ENCODE data around the gene NEU3. TPM values are rescaled to one million over a fixed set of nuclear protein-coding genes. Genes with fewer than 3 reads are reported as not detected.

Gene NEU3
- total RNA-seq, 4 donors from 2014 or later: 2.6 to 11.7 (median 3.9) TPM

- DNase-seq: no peak
- Histone ChIP-seq H3K4me3 (no peak overlapping the region), H3K27ac (no peak overlapping the region), H3K27me3 (no peaks in the 10 kb centered on the region), H3K9me3 (peaks cover 9 to 13% of the 10 kb centered on the region in 2 donors), H3K36me3 (no peaks in the 10 kb centered on the region), H3K4me1 (no peaks in the 10 kb centered on the region)
- in situ Hi-C loops (cut with MboI; ENCODE audit: low pct_ligation_motif_present in 1 of 4, low pct_unique_long_range_greater_than_20kb in 1 of 4, low sequenced_read_pairs in 3 of 4): no loop called here
- TF ChIP-seq CTCF (IDR thresholded peaks at IDR 0.05) (no peak), POLR2A (IDR thresholded peaks at IDR 0.05) (no peak), EP300 (IDR thresholded peaks at IDR 0.05; ENCODE audit: low read depth) (no peak), POLR2AphosphoS5 (IDR thresholded peaks at IDR 0.05) (no peak)
- 80 to 81% methylated on average over 3 to 6 of the region's 6 CpGs for WGBS, 2 donors (ENCODE audit: low coverage in 1 of 2)
- intact Hi-C loops (cut with DNase I; ENCODE audit: low total_unique reads): no loop called here
Measured at GRCh38 chr11:75055511-75055910, 66.8 kb downstream of the NEU3 start.

- Histone ChIP-seq H3K27ac (no peak overlapping the region), H3K27me3 (no peaks in the 10 kb centered on the region), H3K4me3 (no peak overlapping the region), H3K4me1 (no peaks in the 10 kb centered on the region), H3K9me3 (peaks cover 9 to 10% of the 10 kb centered on the region in 2 donors), H3K36me3 (no peaks in the 10 kb centered on the region)
- no peak for DNase-seq
- 81 to 88% methylated on average over 3 of the region's 3 CpGs for WGBS, 2 donors (ENCODE audit: low coverage in 1 of 2)
- intact Hi-C loops (cut with DNase I; ENCODE audit: low total_unique reads) (no loop called here), in situ Hi-C loops (cut with MboI; ENCODE audit: low pct_ligation_motif_present in 1 of 4, low pct_unique_long_range_greater_than_20kb in 1 of 4, low sequenced_read_pairs in 3 of 4) (no loop called here)
- no peak for TF ChIP-seq EP300 (IDR thresholded peaks at IDR 0.05; ENCODE audit: low read depth)
- no peak for TF ChIP-seq POLR2A (IDR thresholded peaks at IDR 0.05)
- TF ChIP-seq POLR2AphosphoS5 (IDR thresholded peaks at IDR 0.05): no peak
Measured at GRCh38 chr11:75056814-75057213, 68.1 kb downstream of the NEU3 start.

GRCh38 chr11:75059299-75059698 is 70.6 kb downstream of the NEU3 start:
- no peak for DNase-seq
- Histone ChIP-seq H3K4me1 (no peaks in the 10 kb centered on the region), H3K27ac (no peak overlapping the region), H3K36me3 (no peaks in the 10 kb centered on the region), H3K27me3 (no peaks in the 10 kb centered on the region), H3K9me3 (no peaks in the 10 kb centered on the region), H3K4me3 (no peak overlapping the region)
- in situ Hi-C loops (cut with MboI; ENCODE audit: low pct_ligation_motif_present in 1 of 4, low pct_unique_long_range_greater_than_20kb in 1 of 4, low sequenced_read_pairs in 3 of 4): no loop called here
- intact Hi-C loops (cut with DNase I; ENCODE audit: low total_unique reads): no loop called here
- TF ChIP-seq POLR2A (IDR thresholded peaks at IDR 0.05) (no peak), CTCF (IDR thresholded peaks at IDR 0.05) (no peak), EP300 (IDR thresholded peaks at IDR 0.05; ENCODE audit: low read depth) (no peak), POLR2AphosphoS5 (IDR thresholded peaks at IDR 0.05) (no peak)

GRCh38 chr11:75063741-75064314 is 75.1 kb downstream of the NEU3 start:
- H3K4me3 ChIP-seq: no peak overlapping the region
- H3K36me3 ChIP-seq: no peaks in the 10 kb centered on the region
- DNase-seq: no peak
- TF ChIP-seq CTCF (IDR thresholded peaks at IDR 0.05): no peak
- no peak for TF ChIP-seq POLR2A (IDR thresholded peaks at IDR 0.05)
- TF ChIP-seq POLR2AphosphoS5 (IDR thresholded peaks at IDR 0.05): no peak
- no peak for TF ChIP-seq EP300 (IDR thresholded peaks at IDR 0.05; ENCODE audit: low read depth)
- 58 to 80% methylated on average over 1 to 3 of the region's 3 CpGs for WGBS, 2 donors (ENCODE audit: low coverage in 1 of 2)
- H3K27ac ChIP-seq: no peak overlapping the region
- no peaks in the 10 kb centered on the region for H3K27me3 ChIP-seq
- intact Hi-C loops (cut with DNase I; ENCODE audit: low total_unique reads): no loop called here
- H3K4me1 ChIP-seq: no peaks in the 10 kb centered on the region
- H3K9me3 ChIP-seq: no peaks in the 10 kb centered on the region
- in situ Hi-C loops (cut with MboI; ENCODE audit: low pct_ligation_motif_present in 1 of 4, low pct_unique_long_range_greater_than_20kb in 1 of 4, low sequenced_read_pairs in 3 of 4): no loop called here

GRCh38 chr11:75066061-75066460 is 77.3 kb downstream of the NEU3 start:
- intact Hi-C loops (cut with DNase I; ENCODE audit: low total_unique reads) (no loop called here), in situ Hi-C loops (cut with MboI; ENCODE audit: low pct_ligation_motif_present in 1 of 4, low pct_unique_long_range_greater_than_20kb in 1 of 4, low sequenced_read_pairs in 3 of 4) (no loop called here)
- H3K4me1 ChIP-seq: no peaks in the 10 kb centered on the region
- no peaks in the 10 kb centered on the region for H3K27me3 ChIP-seq
- no peak overlapping the region for H3K27ac ChIP-seq
- H3K9me3 ChIP-seq: no peaks in the 10 kb centered on the region
- H3K36me3 ChIP-seq: no peaks in the 10 kb centered on the region
- no peak overlapping the region for H3K4me3 ChIP-seq
- WGBS, 2 donors (ENCODE audit: low coverage in 1 of 2): 71 to 86% methylated on average over 6 to 7 of the region's 7 CpGs
- TF ChIP-seq CTCF (IDR thresholded peaks at IDR 0.05): no peak
- no peak for DNase-seq

Measured in transverse colon (tissue), 4 donors.